IMR-90 (cell line): ENCODE results near the gene DMD. TPM values are rescaled to one million over a fixed set of nuclear protein-coding genes. Genes with fewer than 3 reads are reported as not detected.

Experiments
- ATAC-seq: fragments of 200-7000 bp; cut with Tn5 transposase; 2 replicates; pipeline ENCODE4 v1.9.1; 2020; ENCODE audit warnings: low read depth, mild to moderate bottlenecking, moderate library complexity
- BruUV-seq: library from RNA; stranded (reverse); fragments of 400-500 nt; replicated peaks from 2 replicates; lab custom pipeline; 2021; lab: Mats Ljungman, UMichigan
- CTCF ChIA-PET: fragments of 300-600 bp; formaldehyde crosslinking; extraction: SDS; loops from one replicate; lab custom pipeline; 2021; ENCODE audit warnings: antibody characterized with exemption; lab: Yijun Ruan, JAX
- POLR2A ChIA-PET: fragments of 300-600 bp; sonication (Branson Sonifier 250); formaldehyde crosslinking; loops from one replicate; lab custom pipeline; 2022; ENCODE audit warnings: antibody characterized with exemption; ENCODE audit not compliant: unreplicated experiment; lab: Charles Lee
- DNase-seq: peaks from one replicate; pipeline ENCODE4 v3.0.0; 2013
- H2AFZ ChIP-seq: replicated peaks from 2 replicates; pipeline ENCODE3; 2013; ENCODE audit warnings: low read length, mild to moderate bottlenecking; ENCODE audit not compliant: poor library complexity
- H2AK5ac ChIP-seq: 2 replicates; pipeline ENCODE4 v1.6.1; 2013; ENCODE audit warnings: low read depth, low read length, inconsistent platforms
- H2AK9ac ChIP-seq: replicated peaks from 2 replicates; pipeline ENCODE3; 2013; ENCODE audit warnings: mild to moderate bottlenecking, low read depth, low read length, moderate library complexity; ENCODE audit not compliant: poor library complexity
- H2BK120ac ChIP-seq: 2 replicates; pipeline ENCODE4 v1.6.1; 2013; ENCODE audit warnings: low read depth, low read length, inconsistent platforms
- H2BK15ac ChIP-seq: 3 replicates; pipeline ENCODE4 v1.6.1; 2013; ENCODE audit warnings: low read depth, low read length, inconsistent platforms
- H2BK20ac ChIP-seq: 2 replicates; pipeline ENCODE4 v1.6.1; 2013; ENCODE audit warnings: low read depth, mild to moderate bottlenecking, inconsistent platforms, low read length, moderate library complexity
- H2BK5ac ChIP-seq: 2 replicates; pipeline ENCODE4 v1.6.1; 2013; ENCODE audit warnings: mild to moderate bottlenecking, low read depth, low read length, inconsistent platforms; ENCODE audit not compliant: poor library complexity, severe bottlenecking
- H3K14ac ChIP-seq: replicated peaks from 2 replicates; pipeline ENCODE4 v1.6.1; 2013; ENCODE audit warnings: low read depth, low read length, inconsistent platforms
- H3K18ac ChIP-seq: 2 replicates; pipeline ENCODE4 v1.6.1; 2013; ENCODE audit warnings: low read depth, low read length, control low read depth
- H3K23ac ChIP-seq: 2 replicates; pipeline ENCODE4 v1.6.1; 2013; ENCODE audit warnings: low read depth, low read length, inconsistent platforms
- H3K27ac ChIP-seq: 2 replicates; pipeline ENCODE4 v1.5.1; 2013; ENCODE audit warnings: mild to moderate bottlenecking, control low read depth, low read length; ENCODE audit not compliant: insufficient read depth
- H3K27me3 ChIP-seq: 2 replicates; pipeline ENCODE4 v1.6.1; 2013; ENCODE audit warnings: low read length; ENCODE audit not compliant: control insufficient read depth, insufficient read depth
- H3K36me3 ChIP-seq: 2 replicates; pipeline ENCODE4 v1.6.1; 2013; ENCODE audit warnings: low read length, mixed read lengths; ENCODE audit not compliant: control insufficient read depth, insufficient read depth
- H3K4ac ChIP-seq: 2 replicates; pipeline ENCODE4 v1.6.1; 2013; ENCODE audit warnings: low read depth, low read length, inconsistent platforms
- H3K4me1 ChIP-seq: 2 replicates; pipeline ENCODE4 v1.6.1; 2013; ENCODE audit warnings: low read length, mixed read lengths; ENCODE audit not compliant: control insufficient read depth, insufficient read depth
- H3K4me2 ChIP-seq: 2 replicates; pipeline ENCODE4 v1.6.1; 2013; ENCODE audit warnings: low read depth, mild to moderate bottlenecking, control low read depth, low read length, moderate library complexity
- H3K4me3 ChIP-seq: 2 replicates; pipeline ENCODE4 v1.5.1; 2013; ENCODE audit warnings: low read depth, mild to moderate bottlenecking, control low read depth, low read length, moderate library complexity; ENCODE audit not compliant: insufficient read depth
- H3K56ac ChIP-seq: 2 replicates; pipeline ENCODE4 v1.6.1; 2013; ENCODE audit warnings: low read length, inconsistent platforms; ENCODE audit not compliant: insufficient read depth; ENCODE audit errors: extremely low read depth
- H3K79me1 ChIP-seq, 2 experiments: 2 replicates each; pipeline ENCODE4 v1.6.1; 2013; ENCODE audit warnings: low read length in 2 of 2, inconsistent platforms in 1 of 2, low read depth in 1 of 2
- H3K9ac ChIP-seq: 2 replicates; pipeline ENCODE4 v1.6.1; 2013; ENCODE audit warnings: low read depth, low read length, control low read depth
- H3K9me1 ChIP-seq: 2 replicates; pipeline ENCODE4 v1.6.1; 2013; ENCODE audit warnings: low read length, inconsistent platforms; ENCODE audit not compliant: insufficient read depth
- H3K9me3 ChIP-seq: 2 replicates; pipeline ENCODE4 v1.6.1; 2013; ENCODE audit warnings: low read length; ENCODE audit not compliant: control insufficient read depth, insufficient read depth
- H4K20me1 ChIP-seq: 2 replicates; pipeline ENCODE4 v1.6.1; 2013; ENCODE audit warnings: low read length, inconsistent platforms; ENCODE audit not compliant: insufficient read depth
- H4K5ac ChIP-seq: 2 replicates; pipeline ENCODE4 v1.6.1; 2013; ENCODE audit warnings: mild to moderate bottlenecking, low read depth, low read length, control low read depth
- H4K8ac ChIP-seq, 2 experiments: 2 replicates each; pipeline ENCODE4 v1.6.1; 2013; ENCODE audit warnings: low read depth in 2 of 2, low read length in 2 of 2, control low read depth in 1 of 2, inconsistent platforms in 1 of 2
- H4K91ac ChIP-seq: 2 replicates; pipeline ENCODE4 v1.6.1; 2013; ENCODE audit warnings: low read depth, low read length, inconsistent platforms; ENCODE audit not compliant: insufficient read depth
- CEBPB ChIP-seq: IDR thresholded peaks from 2 replicates; pipeline ENCODE4 v1.6.1; 2012; ENCODE audit warnings: low read depth, low read length, improper control_type of control experiment
- CTCF ChIP-seq: conservative IDR thresholded peaks from 2 replicates; pipeline ENCODE4 v1.5.1; 2012; ENCODE audit warnings: mild to moderate bottlenecking, low read depth, low read length, improper control_type of control experiment
- FOS ChIP-seq: fragments of 150-350 bp; IDR thresholded peaks from 2 replicates; pipeline ENCODE4 v1.6.1; 2016; ENCODE audit warnings: low read depth, low read length
- MAFK ChIP-seq: IDR thresholded peaks from 2 replicates; pipeline ENCODE4 v1.6.1; 2012; ENCODE audit warnings: low read depth, low read length, improper control_type of control experiment
- MAZ ChIP-seq: IDR thresholded peaks from 2 replicates; pipeline ENCODE4 v1.6.1; 2012; ENCODE audit warnings: low read depth, mild to moderate bottlenecking, low read length, improper control_type of control experiment, moderate library complexity, borderline replicate concordance
- POLR2A ChIP-seq: IDR thresholded peaks from 2 replicates; pipeline ENCODE4 v1.6.1; 2012; ENCODE audit warnings: mild to moderate bottlenecking, low read depth, low read length
- RAD21 ChIP-seq: IDR thresholded peaks from 2 replicates; pipeline ENCODE4 v1.6.1; 2012; ENCODE audit warnings: low read length, improper control_type of control experiment
- RFX5 ChIP-seq: IDR thresholded peaks from 2 replicates; pipeline ENCODE4 v1.8.0; 2012; ENCODE audit warnings: low read depth, mild to moderate bottlenecking, low read length, moderate library complexity
- USF2 ChIP-seq: fragments of 150-350 bp; IDR thresholded peaks from 2 replicates; pipeline ENCODE4 v1.6.1; 2017; ENCODE audit warnings: mild to moderate bottlenecking, antibody characterized with exemption, low read length, low read depth
- WGBS, 2 experiments: methylation state at CpG; one replicate each; pipeline versions ENCODE4 v1.1.5 to v1.1.7; 2013; ENCODE audit warnings: missing lambda C conversion rate in 2 of 2; ENCODE audit not compliant: insufficient read length in 1 of 2; ENCODE audit errors: extremely low coverage in 2 of 2; 5-methylcytosine and 5-hydroxymethylcytosine counted together
- dilution Hi-C: fragments of 300-500 bp; cut with HindIII; formaldehyde crosslinking; loops from one replicate; pipeline ENCODE4 v1.14.3; 2018; ENCODE audit warnings: low sequenced_read_pairs; ENCODE audit not compliant: unreplicated experiment
- in situ Hi-C: fragments of 300-500 bp; cut with MboI; formaldehyde crosslinking; loops from 3 replicates; pipeline ENCODE4 v1.14.3; 2019; ENCODE audit warnings: low sequenced_read_pairs, inconsistent platforms, mixed read lengths
- intact Hi-C: fragments of 100-400 bp; cut with micrococcal nuclease; formaldehyde crosslinking; loops from 2 replicates; pipeline ENCODE4 v1.10.0; 2022
- polyA plus RNA-seq, 3 experiments: library from polyadenylated mRNA; depleted of rRNA; stranded (reverse); fragments of >200 nt; gene quantifications; 2 replicates each; pipeline ENCODE4 v1.2.3, GENCODE V29; 2012; ENCODE audit warnings: low replicate concordance in 1 of 3
- total RNA-seq: library from RNA; depleted of rRNA; stranded (reverse); fragments of >200 nt; gene quantifications from 2 replicates; pipeline ENCODE4 v1.2.3, GENCODE V29; 2012

Gene DMD
- total and polyA plus RNA-seq, 2 of the 4 experiments (the other 2 are of a cell fraction), result 6.6 to 11.8 TPM

- no peaks in the 10 kb centered on the region for H4K20me1 ChIP-seq
Measured at GRCh38 chrX:31093639-31093975, 2117.7 kb downstream of the DMD start.

More at GRCh38 chrX:31093639-31093975, 2117.7 kb downstream of the DMD start:
- H3K18ac ChIP-seq, result no peak overlapping the region
- dilution Hi-C loops (no loop called here), in situ Hi-C loops (no loop called here), intact Hi-C loops (no loop called here)
- H4K5ac ChIP-seq, result no peak overlapping the region
- BruUV-seq, result no TSS peak
- no peak for TF ChIP-seq CEBPB
- no peak for TF ChIP-seq RFX5
- TF ChIP-seq MAFK, result no peak
- TF ChIP-seq FOS, result no peak
- TF ChIP-seq MAZ, result no peak
- no peak for TF ChIP-seq USF2
- TF ChIP-seq CTCF, result no peak
- no peak for TF ChIP-seq POLR2A
- TF ChIP-seq RAD21, result no peak
- no peak overlapping the region for H4K91ac ChIP-seq
- H4K8ac ChIP-seq, result no peak overlapping the region
- H3K79me1 ChIP-seq, result no peaks in the 10 kb centered on the region
- no peak overlapping the region for H2BK5ac ChIP-seq
- no peak overlapping the region for H2AK5ac ChIP-seq
- H3K14ac ChIP-seq, result no peak overlapping the region
- H3K4me3 ChIP-seq, result no peak overlapping the region
- H3K23ac ChIP-seq, result no peak overlapping the region
- DNase-seq, result no peak
- no peak overlapping the region for H2AFZ ChIP-seq
- H2BK15ac ChIP-seq, result no peak overlapping the region
- H3K27ac ChIP-seq, result no peak overlapping the region
- H3K56ac ChIP-seq, result no peak overlapping the region
- ATAC-seq, result no peak
- no peak overlapping the region for H2BK120ac ChIP-seq
- H2AK9ac ChIP-seq, result no peak overlapping the region
- no peak overlapping the region for H3K4ac ChIP-seq
- H2BK20ac ChIP-seq, result no peak overlapping the region
- ChIA-PET POLR2A (no interaction called here), CTCF (no interaction called here)
- no CpG with 5 or more reads among the region's 4 CpGs for WGBS, 2 experiments
- no peaks in the 10 kb centered on the region for H3K36me3 ChIP-seq
- no peak overlapping the region for H3K9ac ChIP-seq
- H3K9me3 ChIP-seq, result no peaks in the 10 kb centered on the region
- no peaks in the 10 kb centered on the region for H3K27me3 ChIP-seq
- no peaks in the 10 kb centered on the region for H3K4me1 ChIP-seq
- no peak overlapping the region for H3K4me2 ChIP-seq
- H3K9me1 ChIP-seq, result no peaks in the 10 kb centered on the region
